ENCODE data around the gene EEIG2. TPM values are rescaled to one million over a fixed set of nuclear protein-coding genes. Genes with fewer than 3 reads are reported as not detected.
"Not testable (repeated sequence)": the region's sequence is repeated elsewhere in the genome, so short reads cannot be mapped to it uniquely, and the experiment has no call there.

Gene EEIG2
- total RNA-seq, 1 experiment from 2014 or later: 0.63 TPM

DNA sequence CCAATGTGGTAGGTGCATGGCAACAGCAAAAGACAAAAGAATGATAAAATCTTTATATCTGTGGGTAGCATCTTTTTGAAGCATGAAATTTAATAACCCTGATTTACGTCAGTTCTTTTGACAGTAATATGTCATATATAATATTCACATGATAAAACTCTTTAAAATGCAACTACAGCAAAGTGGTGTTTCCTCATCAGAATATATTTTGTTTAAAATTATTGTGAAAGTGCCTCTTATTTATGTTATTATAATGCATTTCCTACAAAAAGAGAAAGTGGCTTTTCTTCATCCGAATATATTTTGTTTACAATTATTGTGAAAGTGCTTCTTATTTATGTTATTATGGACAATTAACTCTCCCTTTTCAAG lies 46.9 kb upstream of the EEIG2 start:
- H3K27me3 Mint-ChIP-seq (ENCODE audit: insufficient read depth, unreplicated experiment): peaks cover 20% of the 10 kb centered on the region
- no peaks in the 10 kb centered on the region for H3K36me3 Mint-ChIP-seq (ENCODE audit: insufficient read depth, unreplicated experiment)
- no peak overlapping the region for H3K4me3 Mint-ChIP-seq (ENCODE audit: unreplicated experiment)
- TF ChIP-seq CTCF (IDR thresholded peaks at IDR 0.05; ENCODE audit: unreplicated experiment): no peak
- no peak for DNase-seq (ENCODE audit: unreplicated experiment)
- H3K27ac Mint-ChIP-seq (ENCODE audit: low read depth, unreplicated experiment): no peak overlapping the region
- H3K4me1 Mint-ChIP-seq (ENCODE audit: insufficient read depth, unreplicated experiment): no peaks in the 10 kb centered on the region
- no TSS peak for BruUV-seq (replicated peaks)
- CTCF ChIA-PET: interaction anchor here (0.6 to 5.7 kb wide), 22 partner anchors 9 to 1419 kb away, joined by 3 to 122 read pairs (median 4); partner anchors contain the start of genes CLCC1 and EEIG2
- intact Hi-C loops (cut with micrococcal nuclease): loop anchor here (2.0 kb wide), 3 partner anchors 58 to 386 kb away; partner anchors contain the start of gene STXBP3
- H3K9me3 Mint-ChIP-seq (ENCODE audit: unreplicated experiment): no peaks in the 10 kb centered on the region
- POLR2A ChIA-PET: interaction anchor here (1.4 to 1.9 kb wide), 2 partner anchors 10 to 130 kb away, joined by 3 to 6 read pairs; no protein-coding TSS in a partner anchor

- H3K27ac Mint-ChIP-seq (ENCODE audit: low read depth, unreplicated experiment); H3K4me1 Mint-ChIP-seq (ENCODE audit: insufficient read depth, unreplicated experiment); H3K4me3 Mint-ChIP-seq (ENCODE audit: unreplicated experiment); BruUV-seq (replicated peaks); H3K36me3 Mint-ChIP-seq (ENCODE audit: insufficient read depth, unreplicated experiment); POLR2A ChIA-PET; DNase-seq (ENCODE audit: unreplicated experiment); H3K9me3 Mint-ChIP-seq (ENCODE audit: unreplicated experiment): not testable (repeated sequence)
- intact Hi-C loops (cut with micrococcal nuclease): loop anchor here (2.0 kb wide), 3 partner anchors 57 to 385 kb away; partner anchors contain the start of gene STXBP3
- CTCF ChIA-PET: interaction anchor here (0.6 to 5.7 kb wide), 5 partner anchors 46 to 168 kb away, joined by 3 to 122 read pairs (median 3); partner anchors contain the start of gene EEIG2
- peaks cover 29% of the 10 kb centered on the region for H3K27me3 Mint-ChIP-seq (ENCODE audit: insufficient read depth, unreplicated experiment)
Observed at GRCh38 chr1:108513914-108514313, 46.0 kb upstream of the EEIG2 start.

GRCh38 chr1:108517301-108517897 lies 42.5 kb upstream of the EEIG2 start:
- H3K9me3 Mint-ChIP-seq (ENCODE audit: unreplicated experiment); BruUV-seq (replicated peaks); CTCF ChIA-PET; H3K27ac Mint-ChIP-seq (ENCODE audit: low read depth, unreplicated experiment); H3K4me3 Mint-ChIP-seq (ENCODE audit: unreplicated experiment); H3K36me3 Mint-ChIP-seq (ENCODE audit: insufficient read depth, unreplicated experiment); intact Hi-C loops (cut with micrococcal nuclease); H3K4me1 Mint-ChIP-seq (ENCODE audit: insufficient read depth, unreplicated experiment); POLR2A ChIA-PET; DNase-seq (ENCODE audit: unreplicated experiment): not testable (repeated sequence)
- H3K27me3 Mint-ChIP-seq (ENCODE audit: insufficient read depth, unreplicated experiment): peaks cover 40% of the 10 kb centered on the region

DNA sequence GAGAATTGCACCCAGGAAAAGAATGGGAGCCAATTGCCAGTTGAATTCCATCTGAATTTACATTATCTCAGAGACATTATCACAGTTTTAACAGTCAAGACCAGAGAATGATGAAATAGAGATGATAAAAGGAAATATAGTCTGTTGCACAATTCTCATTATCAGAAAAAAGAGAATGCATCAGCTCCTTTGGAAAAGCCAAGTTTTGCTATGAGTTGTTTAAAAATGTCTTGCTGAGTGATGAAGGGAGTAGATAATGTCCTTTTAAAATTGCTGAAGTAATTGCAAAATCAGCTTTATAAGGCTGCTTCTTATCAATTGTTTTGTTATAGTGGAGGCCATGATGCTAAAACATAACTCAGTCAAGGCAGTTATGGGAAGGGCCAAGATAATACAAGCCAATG lies 37.9 kb upstream of the EEIG2 start:
- POLR2A ChIA-PET: interaction anchor here (0.7 to 1.1 kb wide), 2 partner anchors 10 to 72 kb away, joined by 3 to 4 read pairs; no protein-coding TSS in a partner anchor

More for the DNA sequence above, 37.9 kb upstream of the EEIG2 start:
- intact Hi-C loops (cut with micrococcal nuclease): no loop called here
- no peak overlapping the region for H3K27ac Mint-ChIP-seq (ENCODE audit: low read depth, unreplicated experiment)
- peaks cover 7% of the 10 kb centered on the region for H3K9me3 Mint-ChIP-seq (ENCODE audit: unreplicated experiment)
- peaks cover 29% of the 10 kb centered on the region for H3K27me3 Mint-ChIP-seq (ENCODE audit: insufficient read depth, unreplicated experiment)
- TF ChIP-seq CTCF (IDR thresholded peaks at IDR 0.05; ENCODE audit: unreplicated experiment): no peak
- H3K4me3 Mint-ChIP-seq (ENCODE audit: unreplicated experiment): no peak overlapping the region
- H3K4me1 Mint-ChIP-seq (ENCODE audit: insufficient read depth, unreplicated experiment): no peaks in the 10 kb centered on the region
- CTCF ChIA-PET: interaction anchor here (0.5 to 1.7 kb wide), 4 partner anchors 10 to 122 kb away, joined by 3 to 6 read pairs (median 4); partner anchors contain the start of gene EEIG2
- no peak for DNase-seq (ENCODE audit: unreplicated experiment)
- BruUV-seq (replicated peaks): no TSS peak
- H3K36me3 Mint-ChIP-seq (ENCODE audit: insufficient read depth, unreplicated experiment): no peaks in the 10 kb centered on the region

Data from MCF 10A (cell line).